Hematopoietic multipotent progenitor cell treated with erythropoietin and hydrocortisone succinate and interleukin-3 and kit ligand, for 17 days (in vitro differentiated cells): ENCODE data around the gene RGS10.
"Not testable (repeated sequence)": the region's sequence is repeated elsewhere in the genome, so short reads cannot be mapped to it uniquely, and the experiment has no call there.

ENCODE experiments used
- DNase-seq: peaks from one replicate; pipeline ENCODE4 v3.0.0-alpha.2; 2015; ENCODE audit warnings: low spot score

RGS10 gene

DNA sequence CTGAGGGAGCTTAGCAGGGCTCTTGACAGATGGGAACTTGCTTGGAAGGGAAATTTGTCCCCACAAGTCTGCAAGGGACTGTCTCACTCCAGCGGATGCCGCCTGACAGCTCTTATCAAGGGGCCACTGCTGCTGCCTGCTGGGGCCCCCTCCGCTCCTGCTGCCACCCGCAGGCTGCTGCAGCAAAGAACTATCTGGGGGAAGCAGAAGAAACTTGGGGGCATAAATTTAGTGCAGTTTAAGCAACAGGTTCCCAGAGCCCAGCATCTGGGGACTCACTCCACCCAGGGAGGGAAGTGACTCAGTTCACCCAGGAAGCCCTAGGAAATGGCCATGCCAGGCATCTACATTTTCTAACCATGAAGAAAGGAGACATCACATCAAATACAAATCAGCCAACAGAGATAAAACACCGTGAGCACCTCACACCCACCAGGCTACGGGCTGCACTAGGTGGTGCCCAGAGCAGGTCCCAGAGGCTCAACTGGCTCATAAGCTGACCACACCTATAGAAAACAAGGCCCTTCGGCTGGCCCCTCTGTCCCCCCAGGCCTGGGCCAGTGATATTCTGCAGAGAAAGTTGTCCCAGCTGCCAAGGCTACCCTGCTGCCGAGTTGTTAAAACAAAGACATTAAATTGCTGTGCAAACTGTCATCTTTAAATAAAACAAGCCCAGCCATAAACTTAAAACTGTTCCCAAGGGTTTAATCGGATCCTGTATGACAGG is 3.7 kb downstream of the RGS10 start:
- DNase-seq = peak; percentile 62

DNA sequence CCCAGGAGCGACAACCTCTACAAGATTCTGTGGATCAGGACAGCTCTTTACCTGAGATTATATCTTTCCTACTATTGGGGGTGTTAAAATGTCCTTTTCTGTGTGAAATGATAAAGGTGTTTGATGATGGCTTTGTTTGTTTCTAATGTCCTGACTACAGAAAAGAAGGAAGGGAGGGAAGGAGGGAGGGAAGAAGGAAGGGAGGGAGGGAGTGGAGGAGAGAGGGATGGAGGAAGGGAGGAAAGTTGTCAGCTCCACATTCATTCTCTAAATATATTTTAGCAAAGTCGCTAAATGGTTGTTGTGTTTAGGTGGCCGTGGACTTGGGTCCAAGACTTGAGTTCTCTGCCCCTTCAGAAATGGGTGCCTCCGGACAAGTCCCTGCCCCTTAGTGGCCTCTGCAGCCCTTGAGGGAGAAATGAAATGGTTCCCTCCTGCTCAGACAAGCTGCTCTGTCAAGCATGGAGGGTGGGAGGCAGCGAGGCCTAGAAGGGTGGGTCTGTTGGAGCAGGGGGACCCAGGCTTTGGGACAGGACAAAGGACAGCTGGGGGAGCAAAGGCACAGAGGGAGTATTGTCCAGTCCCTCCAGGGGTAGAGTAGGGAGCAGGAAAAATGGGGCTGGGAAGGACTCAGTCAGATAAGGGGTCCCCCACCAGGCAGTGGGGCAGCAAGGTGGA is 4.4 kb downstream of the RGS10 start:
- no peak for DNase-seq

DNA sequence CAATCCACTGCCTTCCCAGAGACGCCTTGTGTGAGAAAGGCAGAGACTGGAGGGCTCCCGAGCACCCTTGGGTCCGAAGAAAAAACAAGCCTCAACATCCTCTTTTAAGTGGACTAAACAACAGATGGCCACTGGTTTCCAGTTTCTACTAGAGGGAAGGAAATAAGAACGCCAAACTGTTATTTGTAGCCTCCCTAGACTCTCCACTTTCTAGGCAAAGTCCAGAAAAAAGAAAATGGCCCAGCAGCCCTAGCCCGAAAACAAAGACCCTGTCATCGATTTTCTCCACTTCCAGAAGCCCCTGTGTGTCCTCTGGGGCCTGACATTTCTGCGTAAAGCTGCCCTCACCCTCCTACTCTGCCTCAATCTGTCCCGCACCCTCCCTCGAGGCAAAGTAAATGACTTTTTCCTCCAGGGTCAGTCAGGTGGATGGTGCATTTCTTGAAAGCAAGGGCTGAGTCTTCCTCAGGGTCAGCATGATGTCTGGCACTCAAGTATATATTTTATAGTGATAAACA is 6.0 kb downstream of the RGS10 start:
- DNase-seq = no peak

DNA sequence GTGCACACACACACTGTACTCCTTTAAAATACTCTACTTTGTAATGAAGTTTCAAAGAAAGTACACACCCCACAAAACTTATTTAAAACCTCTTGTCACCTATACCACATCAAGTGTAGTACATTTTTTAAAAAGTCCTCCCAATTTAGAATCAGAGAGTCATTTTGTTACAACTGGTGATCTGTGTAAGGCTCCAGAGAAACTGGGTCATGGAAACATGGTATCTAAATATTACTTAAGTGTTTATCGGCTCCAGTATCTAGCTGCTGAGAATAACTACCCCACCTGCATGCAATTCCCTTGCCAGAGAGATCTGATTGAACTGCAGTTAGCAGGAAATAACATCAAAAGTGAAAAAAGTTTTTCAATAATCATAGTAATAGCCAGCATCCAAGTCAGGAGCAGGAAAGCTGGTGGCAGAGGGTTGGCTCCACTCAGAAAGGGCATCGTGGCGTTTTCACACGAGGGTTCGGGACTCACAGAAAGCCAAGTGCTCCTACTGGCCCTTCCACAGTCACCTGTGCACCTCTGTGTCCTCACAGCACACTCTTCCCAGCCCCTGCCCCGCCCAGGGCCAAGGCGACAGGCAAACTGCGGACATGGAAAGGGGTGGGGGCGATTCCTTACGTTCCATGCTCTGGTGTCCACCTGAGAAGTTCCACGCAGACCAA is 6.5 kb downstream of the RGS10 start:
- DNase-seq = no peak

DNA sequence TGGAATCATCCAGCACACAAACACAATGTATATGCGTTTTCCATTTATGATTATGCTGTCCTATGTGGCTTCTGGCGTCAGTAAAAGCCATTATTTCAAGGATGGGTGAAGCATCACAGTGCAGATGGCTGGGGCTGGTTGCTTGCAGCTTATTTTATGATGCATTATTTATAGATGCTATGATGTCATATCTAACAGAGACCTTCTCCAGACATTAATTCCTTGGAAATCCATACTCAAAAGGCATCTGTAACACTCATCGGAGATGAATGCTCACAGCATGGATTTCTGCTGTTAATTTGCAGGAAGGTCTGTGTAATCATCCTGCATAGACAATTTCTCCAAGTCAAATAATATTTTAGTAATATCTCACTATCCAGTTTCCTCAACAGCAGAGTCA is 7.2 kb downstream of the RGS10 start:
- no peak for DNase-seq

DNA sequence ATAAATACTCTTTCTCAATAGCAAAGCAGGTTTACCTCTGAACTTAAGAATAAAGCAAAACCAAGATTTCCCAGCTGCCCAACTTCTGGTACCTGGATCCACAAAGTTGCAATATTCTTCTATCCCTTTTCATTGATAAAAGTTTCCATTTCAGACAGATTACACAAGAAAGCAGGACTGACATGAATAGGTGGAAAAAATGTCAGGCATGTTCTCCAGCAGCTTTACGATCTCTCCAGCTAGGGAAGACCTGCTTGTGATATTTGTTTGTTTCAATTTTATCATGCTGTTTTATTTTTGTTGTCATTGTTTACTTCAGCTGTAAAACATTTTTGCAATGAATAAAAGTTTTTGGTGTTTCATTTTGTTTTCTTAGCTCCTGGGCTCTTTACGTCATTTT is 9.0 kb downstream of the RGS10 start:
- no peak for DNase-seq

DNA sequence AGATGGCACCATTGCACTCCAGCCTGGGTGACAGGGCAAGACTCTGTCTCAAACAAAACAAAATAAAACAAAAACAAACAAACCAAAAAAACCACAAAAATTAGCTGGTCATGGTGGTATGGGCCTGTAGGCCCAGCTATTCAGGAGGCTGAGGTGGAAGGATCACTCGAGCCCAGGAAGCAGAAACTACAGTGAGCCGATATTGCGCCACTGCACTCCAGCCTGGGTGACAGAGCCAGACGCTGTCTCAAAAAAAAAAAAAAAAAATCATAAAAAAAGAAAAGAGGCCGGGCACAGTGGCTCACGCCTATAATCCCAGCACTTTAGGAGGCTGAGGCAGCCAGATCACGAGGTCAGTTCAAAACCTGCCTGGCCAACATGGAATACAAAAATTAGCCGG is 9.7 kb downstream of the RGS10 start:
- not testable (repeated sequence) for DNase-seq

DNA sequence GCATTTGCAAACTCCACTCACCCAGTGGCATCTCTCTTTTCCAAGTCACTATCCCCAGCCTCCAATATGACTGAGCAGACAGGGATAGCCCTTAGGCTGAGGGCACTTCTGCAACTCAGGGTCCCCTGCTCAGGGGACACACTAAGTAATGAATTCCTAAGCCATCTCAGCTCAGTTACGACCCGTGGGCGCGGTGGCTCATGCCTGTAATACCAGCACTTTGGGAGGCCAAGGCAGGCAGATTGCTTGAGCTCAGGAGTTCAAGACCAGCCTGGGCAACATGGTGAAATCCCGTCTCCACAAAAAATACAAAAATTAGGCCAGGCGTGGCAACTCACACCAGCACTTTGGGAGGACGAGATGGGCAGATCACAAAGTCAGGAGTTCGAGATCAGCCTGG is 10.3 kb downstream of the RGS10 start:
- DNase-seq = not testable (repeated sequence)

DNA sequence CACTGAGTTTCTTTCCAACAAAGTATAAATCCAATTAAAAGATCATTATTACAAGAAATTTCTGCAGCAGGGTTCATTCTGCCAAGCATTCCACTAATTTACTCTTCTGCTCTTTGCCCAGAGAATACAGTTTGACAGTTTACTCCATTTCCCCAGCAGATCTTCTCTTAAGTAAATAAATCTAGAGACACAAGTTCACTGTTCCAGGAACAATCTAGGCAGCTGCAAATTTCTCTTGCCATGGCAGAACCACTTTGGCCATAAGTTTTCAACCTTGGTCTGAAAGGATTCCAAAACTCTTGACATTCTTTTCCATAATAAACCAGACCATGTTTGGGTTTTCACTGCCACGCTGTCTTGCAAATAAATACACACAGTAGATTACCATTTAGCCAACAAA is 11.5 kb downstream of the RGS10 start:
- DNase-seq = no peak

DNA sequence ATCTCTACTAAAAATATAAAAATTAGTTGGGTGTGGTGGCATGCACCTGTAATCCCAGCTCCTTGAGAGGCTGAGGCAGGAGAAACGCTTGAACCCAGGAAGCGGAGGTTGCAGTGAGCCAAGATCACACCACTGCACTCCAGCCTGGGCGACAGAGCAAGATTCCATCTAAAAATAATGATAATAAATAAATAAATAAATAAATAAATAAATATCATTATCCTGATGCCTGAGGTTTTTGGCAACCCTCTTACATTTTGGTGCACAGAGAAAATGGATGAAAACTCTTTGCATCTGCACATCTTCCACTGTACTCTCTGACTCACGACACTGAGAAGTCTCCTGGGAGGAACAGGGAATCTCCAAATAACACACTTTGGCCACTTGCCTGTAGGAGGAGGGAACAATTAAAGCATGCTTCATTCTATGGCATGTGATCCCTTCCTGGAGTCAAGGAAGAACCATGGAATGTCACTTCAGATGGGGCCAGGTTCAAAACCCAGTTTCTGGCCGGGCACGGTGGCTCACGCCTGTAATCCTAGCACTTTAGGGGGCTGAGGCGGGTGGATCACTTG is 13.8 kb downstream of the RGS10 start:
- DNase-seq = not testable (repeated sequence)

DNA sequence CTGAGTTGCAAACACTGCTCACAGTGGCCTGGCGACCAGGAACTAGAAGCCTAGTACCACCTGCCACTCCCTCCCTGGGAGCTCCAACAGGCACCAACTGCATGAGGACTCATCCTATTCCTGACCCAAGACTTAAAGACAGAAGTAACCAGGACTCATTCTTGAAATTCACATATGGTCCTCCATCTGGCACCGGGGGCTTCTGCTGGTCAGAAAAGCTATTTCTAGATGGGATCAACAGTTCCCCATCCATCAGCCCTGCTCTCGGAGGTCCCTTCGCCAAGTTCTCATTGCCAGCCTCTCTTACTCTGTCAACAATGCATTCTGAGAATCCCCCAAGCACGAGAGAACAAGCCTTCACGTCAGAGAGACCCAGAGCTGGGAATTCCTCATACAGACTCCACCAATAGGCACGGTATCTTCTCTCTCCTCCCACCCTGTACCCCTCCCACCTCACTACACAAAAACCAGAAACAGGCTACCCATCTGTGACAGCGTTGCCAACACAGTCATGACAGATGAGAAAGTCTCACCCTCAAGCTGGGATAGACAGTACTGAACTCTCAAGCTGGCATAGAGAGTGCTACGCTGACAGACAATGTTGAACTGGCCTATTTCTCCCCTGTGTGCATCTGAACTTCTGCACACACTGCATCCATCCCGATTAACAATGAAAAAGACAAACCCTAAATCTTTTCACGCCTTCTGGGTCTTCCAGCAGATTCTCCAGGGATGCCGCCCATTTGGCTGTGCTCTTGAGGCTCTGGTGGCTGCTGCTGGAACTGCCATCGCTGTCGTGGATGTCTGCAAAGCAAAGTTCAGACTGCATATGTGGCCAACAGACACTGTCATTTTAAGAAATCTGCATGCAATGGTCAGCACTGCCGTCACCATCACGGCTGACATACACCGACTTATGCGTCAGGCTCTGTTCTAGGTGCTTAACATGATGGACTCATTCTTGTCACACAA is 15.6 kb downstream of the RGS10 start:
- DNase-seq = no peak

DNA sequence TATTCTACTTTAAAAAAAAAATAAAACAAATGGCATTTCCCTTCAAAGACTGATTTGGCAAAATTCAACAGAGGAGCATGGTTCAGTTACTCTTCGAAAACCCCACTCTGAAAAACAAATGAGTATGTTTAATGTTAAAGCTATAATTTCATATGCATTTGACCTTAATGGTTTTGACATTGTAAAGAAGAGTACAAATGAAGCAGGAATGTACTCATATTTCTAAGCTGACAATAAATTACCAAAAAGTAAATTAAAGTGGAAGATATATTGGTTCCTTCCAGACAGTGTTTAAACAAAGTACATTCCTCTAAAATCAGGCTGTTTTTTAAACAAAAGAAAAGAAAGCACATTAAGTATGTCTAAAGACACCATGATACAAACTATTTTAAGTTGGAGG is 16.4 kb downstream of the RGS10 start:
- no peak for DNase-seq

DNA sequence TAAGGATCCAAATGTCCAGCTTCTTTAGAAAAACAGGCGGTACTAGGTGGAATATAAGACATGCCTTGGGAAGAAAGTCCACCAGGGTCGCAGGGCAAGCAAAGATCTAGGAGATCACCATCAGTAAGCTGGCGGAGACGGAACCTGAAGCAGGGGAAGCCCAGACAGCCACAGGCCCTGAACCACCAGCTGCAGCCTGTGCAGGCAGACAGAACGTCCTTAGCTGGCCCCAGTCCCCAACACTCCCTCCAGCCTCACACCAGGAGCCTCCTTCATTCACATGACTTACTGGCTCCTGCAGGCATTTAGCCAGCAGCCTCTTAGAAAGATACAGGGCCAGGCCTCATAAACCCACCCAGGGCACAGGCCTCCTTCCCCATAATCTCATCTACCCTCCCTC is 17.4 kb downstream of the RGS10 start:
- no peak for DNase-seq

DNA sequence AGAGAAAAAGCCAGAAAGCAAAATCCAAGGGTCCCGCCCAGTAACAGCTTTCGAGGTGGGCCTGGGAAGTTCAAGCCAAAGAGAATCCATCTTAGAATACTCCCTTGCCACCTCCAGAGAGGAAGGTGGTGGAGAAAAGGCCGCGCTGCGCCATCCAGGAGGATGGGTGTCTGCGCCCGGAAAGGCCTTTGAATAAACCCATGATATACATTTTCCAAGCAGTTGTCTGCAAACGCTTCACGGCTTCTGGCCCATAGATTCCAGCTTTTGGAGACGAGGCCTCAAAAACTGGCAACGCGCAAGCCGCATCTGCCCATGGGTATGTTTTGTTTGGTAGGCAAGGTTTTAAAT is 17.8 kb downstream of the RGS10 start:
- DNase-seq = no peak

DNA sequence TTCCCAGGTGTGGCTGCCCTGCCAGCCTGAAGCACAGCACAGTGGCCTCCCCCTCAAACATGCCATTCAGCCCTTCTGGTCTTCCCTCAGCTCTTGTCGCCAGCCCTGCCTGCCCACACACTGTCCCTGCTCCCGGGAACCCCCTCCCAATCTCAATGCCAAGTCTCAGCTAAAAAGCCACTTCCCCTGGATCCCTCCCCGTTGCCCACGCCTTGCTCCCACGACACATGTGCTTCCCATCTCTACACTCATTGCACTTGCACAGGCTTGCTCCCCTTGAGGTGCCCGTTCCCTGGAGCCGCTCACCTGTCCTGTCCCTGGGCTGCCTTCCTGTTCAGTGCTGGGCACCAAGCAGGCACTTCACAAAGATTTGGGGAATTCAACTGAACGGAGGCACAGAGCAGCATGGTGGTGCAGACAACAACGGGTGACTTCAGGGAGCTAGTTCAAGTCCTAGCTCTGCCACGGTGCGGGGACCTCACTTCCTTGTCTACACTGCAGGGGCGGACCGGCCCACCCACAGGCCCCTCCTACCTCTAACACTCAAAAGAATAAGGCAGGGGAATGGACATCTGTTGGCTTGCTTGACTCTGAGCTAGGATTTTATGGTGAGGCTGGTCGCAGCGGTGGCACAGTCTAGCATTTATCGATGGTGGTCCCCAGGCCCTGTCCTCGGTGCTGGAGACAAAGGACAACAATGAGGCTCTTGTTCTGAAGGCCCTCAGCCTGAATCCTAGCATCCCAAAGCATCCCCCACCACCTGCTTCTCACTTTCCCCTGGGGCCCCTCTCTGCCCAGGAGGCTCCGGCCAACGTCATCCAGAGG is 18.4 kb downstream of the RGS10 start:
- DNase-seq = no peak

DNA sequence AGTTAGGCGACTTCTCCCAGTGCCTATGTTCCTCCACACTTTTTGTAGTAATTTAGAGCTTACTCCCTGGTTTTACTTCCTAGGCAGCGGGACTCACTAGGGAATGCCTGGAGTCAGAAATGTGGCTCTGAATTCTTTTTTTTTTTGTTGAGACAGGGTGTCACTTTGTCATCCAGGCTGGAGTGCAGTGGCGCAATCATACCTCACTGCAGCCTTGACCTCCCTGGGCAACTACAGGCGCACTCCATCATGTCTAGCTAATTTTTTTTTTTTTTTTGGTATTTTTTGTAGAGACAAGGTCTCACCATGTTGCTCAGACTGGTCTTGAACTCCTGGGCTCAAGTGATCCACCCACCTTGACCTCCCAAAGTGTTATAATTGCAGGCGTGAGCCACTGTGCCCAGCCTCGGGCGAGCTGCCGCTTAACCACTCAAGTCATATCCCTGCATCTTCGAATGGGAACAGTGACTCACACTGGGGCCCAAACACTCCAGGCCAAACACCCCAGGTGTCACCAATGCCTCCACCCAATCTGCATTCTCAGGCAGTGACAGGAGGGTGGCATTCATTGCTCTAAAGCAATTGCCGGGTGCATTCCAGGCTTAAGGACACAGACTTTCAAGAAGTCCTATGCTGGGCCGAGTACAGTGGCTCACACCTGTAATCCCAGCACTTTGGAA is 19.6 kb downstream of the RGS10 start:
- no peak for DNase-seq

DNA sequence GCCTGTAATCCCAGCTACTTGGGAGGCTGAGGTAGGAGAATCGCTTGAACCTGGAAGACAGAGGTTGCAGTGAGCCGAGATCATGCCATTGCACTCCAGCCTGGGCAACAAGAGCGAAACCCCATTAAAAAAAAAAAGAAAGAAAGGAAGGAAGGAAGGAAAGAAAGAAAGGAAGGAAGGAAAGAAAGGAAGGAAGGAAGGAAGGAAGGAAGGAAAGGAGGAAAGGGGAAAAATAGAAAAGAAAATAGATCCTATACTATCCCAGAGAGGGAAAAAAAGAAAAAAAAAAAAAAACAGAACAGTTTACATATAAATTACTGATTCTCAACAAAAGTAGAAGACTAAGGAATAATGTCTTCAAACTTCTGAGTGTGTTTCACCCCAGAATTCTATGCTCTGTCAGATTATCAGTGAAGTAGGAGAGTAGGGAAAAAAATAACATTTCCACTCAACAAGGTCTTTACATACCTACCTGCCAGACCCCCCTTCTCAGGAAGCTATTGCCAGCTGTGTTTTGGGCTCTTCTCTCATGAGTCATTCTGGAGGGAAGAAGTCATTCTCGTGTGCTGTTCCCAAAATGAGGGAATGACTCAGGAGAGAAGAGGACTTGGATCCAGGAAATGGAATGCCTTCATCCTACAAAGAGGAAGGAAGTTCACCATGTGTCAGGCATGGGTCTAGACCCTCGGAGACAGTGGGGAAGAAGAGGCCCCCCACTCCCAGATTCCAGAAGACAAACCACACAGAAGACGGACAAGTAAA is 20.9 kb downstream of the RGS10 start:
- no peak for DNase-seq

DNA sequence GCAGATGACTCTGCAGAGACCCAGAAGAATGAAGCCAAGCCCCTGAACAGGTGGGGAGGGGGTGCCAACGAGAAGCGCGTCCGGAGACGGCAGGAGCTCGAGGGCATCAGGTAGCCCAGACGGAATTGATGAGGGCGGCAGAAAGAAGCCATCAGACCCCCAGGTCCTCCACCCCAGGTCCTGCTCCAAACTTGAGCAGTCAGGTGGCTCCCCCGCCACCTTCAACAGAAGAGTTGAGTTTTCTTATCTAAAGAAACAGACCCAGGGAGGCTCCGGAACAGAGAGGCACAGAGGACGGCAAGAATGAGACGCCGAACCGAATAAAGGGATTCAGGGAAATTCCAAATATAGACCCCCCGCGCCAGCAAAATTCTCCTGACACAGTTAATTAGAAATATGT is 22.2 kb downstream of the RGS10 start:
- peak; percentile 54 for DNase-seq

DNA sequence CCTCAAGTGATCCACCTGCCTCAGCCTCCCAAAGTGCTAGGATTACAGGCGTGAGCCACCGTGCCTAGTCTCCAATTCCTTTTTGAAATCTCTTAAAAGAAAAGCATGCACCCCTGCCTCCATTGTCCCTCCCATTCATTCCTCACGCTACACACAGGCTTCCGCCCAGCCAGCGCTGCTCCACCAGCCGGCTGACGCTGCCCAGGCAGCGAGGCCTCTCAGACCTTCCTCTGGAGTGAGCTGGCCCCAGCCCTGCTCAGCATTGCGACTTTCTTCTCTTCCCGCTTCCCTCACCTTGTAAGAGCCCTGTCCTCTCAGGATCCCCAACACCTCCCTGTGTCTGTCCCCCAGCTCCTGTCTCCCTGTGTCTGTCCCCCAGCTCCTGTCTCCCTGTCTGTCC is 23.6 kb downstream of the RGS10 start:
- DNase-seq = no peak
